Measurements from ENCODE around the gene TRAK2. TPM values are rescaled to one million over a fixed set of nuclear protein-coding genes. Genes with fewer than 3 reads are reported as not detected.
A peak's percentile ranks its signal among the peaks of the same experiment; 100 is the strongest.

TRAK2 gene
- total and polyA plus RNA-seq, 9 of the 15 experiments (the other 6 are each of a cell fraction or from before 2014, with no cell fraction given) = 3.4 to 10.4 (median 7.3) TPM

DNA sequence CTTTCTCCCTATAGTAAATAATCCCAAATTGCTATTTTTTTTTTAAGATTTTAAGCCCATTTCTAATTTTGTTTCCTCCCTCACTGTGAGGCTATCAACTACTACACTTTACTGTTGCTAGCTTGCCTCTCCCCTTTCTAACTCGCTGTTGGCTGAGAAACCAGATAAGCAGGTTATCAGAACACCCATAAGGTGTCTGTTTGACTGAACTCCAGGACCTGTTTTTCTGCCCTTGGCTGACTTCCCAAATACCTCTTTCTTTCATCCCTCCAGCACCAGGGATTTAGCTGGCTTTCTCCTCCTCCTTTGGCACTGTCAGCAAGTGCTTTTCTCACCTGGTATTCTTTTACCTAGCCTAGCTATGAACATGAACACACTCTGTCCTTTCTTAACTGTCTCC is 11.1 kb downstream of the TRAK2 start (continued):
- no peak for TF ChIP-seq PTRF (tag; IDR thresholded peaks at IDR 0.05)
- TF ChIP-seq CXXC5 (CRISPR knock-in tag; IDR thresholded peaks at IDR 0.05) = peak; percentile 44
- TF ChIP-seq ARID2 (IDR thresholded peaks at IDR 0.05) = no peak
- peak; percentile 79 for TF ChIP-seq HDAC2 (IDR thresholded peaks at IDR 0.05)
- TF ChIP-seq MTA1 (IDR thresholded peaks at IDR 0.05; ENCODE audit: borderline replicate concordance) = peak; percentile 53; the same call in 1 of the 2 replicates
- TF ChIP-seq, protein P1, sequence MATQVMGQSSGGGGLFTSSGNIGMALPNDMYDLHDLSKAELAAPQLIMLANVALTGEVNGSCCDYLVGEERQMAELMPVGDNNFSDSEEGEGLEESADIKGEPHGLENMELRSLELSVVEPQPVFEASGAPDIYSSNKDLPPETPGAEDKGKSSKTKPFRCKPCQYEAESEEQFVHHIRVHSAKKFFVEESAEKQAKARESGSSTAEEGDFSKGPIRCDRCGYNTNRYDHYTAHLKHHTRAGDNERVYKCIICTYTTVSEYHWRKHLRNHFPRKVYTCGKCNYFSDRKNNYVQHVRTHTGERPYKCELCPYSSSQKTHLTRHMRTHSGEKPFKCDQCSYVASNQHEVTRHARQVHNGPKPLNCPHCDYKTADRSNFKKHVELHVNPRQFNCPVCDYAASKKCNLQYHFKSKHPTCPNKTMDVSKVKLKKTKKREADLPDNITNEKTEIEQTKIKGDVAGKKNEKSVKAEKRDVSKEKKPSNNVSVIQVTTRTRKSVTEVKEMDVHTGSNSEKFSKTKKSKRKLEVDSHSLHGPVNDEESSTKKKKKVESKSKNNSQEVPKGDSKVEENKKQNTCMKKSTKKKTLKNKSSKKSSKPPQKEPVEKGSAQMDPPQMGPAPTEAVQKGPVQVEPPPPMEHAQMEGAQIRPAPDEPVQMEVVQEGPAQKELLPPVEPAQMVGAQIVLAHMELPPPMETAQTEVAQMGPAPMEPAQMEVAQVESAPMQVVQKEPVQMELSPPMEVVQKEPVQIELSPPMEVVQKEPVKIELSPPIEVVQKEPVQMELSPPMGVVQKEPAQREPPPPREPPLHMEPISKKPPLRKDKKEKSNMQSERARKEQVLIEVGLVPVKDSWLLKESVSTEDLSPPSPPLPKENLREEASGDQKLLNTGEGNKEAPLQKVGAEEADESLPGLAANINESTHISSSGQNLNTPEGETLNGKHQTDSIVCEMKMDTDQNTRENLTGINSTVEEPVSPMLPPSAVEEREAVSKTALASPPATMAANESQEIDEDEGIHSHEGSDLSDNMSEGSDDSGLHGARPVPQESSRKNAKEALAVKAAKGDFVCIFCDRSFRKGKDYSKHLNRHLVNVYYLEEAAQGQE (IDR thresholded peaks at IDR 0.05; ENCODE audit: borderline replicate concordance) = no peak
- TF ChIP-seq, protein P1 (CRISPR knock-in tag; IDR thresholded peaks at IDR 0.05; ENCODE audit: low read depth) = no peak
- TF ChIP-seq ZFX (CRISPR knock-in tag; IDR thresholded peaks at IDR 0.05) = no peak
- no peak for TF ChIP-seq TOE1 (IDR thresholded peaks at IDR 0.05; ENCODE audit: borderline replicate concordance)
- no peak for TF ChIP-seq TOE1 (CRISPR knock-in tag; IDR thresholded peaks at IDR 0.05; ENCODE audit: borderline replicate concordance, low read depth)
- TF ChIP-seq ZC3H8 (IDR thresholded peaks at IDR 0.05) = no peak
- no peak for TF ChIP-seq ZZZ3 (IDR thresholded peaks at IDR 0.05)
- TF ChIP-seq, protein P2, sequence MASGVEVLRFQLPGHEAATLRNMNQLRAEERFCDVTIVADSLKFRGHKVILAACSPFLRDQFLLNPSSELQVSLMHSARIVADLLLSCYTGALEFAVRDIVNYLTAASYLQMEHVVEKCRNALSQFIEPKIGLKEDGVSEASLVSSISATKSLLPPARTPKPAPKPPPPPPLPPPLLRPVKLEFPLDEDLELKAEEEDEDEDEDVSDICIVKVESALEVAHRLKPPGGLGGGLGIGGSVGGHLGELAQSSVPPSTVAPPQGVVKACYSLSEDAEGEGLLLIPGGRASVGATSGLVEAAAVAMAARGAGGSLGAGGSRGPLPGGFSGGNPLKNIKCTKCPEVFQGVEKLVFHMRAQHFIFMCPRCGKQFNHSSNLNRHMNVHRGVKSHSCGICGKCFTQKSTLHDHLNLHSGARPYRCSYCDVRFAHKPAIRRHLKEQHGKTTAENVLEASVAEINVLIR (CRISPR knock-in tag; IDR thresholded peaks at IDR 0.05) = no peak
- no peak for TF ChIP-seq SRSF3 (IDR thresholded peaks at IDR 0.05; ENCODE audit: insufficient read depth, low read length)
- TF ChIP-seq, protein P3, sequence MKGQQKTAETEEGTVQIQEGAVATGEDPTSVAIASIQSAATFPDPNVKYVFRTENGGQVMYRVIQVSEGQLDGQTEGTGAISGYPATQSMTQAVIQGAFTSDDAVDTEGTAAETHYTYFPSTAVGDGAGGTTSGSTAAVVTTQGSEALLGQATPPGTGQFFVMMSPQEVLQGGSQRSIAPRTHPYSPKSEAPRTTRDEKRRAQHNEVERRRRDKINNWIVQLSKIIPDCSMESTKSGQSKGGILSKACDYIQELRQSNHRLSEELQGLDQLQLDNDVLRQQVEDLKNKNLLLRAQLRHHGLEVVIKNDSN (CRISPR knock-in tag; IDR thresholded peaks at IDR 0.05) = no peak
- TF ChIP-seq ZNF77 (CRISPR knock-in tag; IDR thresholded peaks at IDR 0.05) = no peak
- no peak for TF ChIP-seq ZNF778 (CRISPR knock-in tag; IDR thresholded peaks at IDR 0.05)
- no peak for TF ChIP-seq ELF4 (CRISPR knock-in tag; IDR thresholded peaks at IDR 0.05)
- TF ChIP-seq, protein P4, sequence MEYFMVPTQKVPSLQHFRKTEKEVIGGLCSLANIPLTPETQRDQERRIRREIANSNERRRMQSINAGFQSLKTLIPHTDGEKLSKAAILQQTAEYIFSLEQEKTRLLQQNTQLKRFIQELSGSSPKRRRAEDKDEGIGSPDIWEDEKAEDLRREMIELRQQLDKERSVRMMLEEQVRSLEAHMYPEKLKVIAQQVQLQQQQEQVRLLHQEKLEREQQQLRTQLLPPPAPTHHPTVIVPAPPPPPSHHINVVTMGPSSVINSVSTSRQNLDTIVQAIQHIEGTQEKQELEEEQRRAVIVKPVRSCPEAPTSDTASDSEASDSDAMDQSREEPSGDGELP (CRISPR knock-in tag; IDR thresholded peaks at IDR 0.05; ENCODE audit: borderline replicate concordance) = no peak
- peak in 1 of 2 experiments; percentile 27; a peak in 1 of 4 replicates for TF ChIP-seq FOXK2 (conservative IDR thresholded peaks at IDR 0.05 in 1 of 2, IDR thresholded peaks at IDR 0.05 in 1 of 2; ENCODE audit: low read depth in 2 of 2)
- no peak for TF ChIP-seq ZNF75A (CRISPR knock-in tag; IDR thresholded peaks at IDR 0.05)

All from K562 (cell line).